Lower leg skin (tissue), 3 donors: ENCODE data around the gene PREX1.

ENCODE experiments used
- POLR2A ChIP-seq, 2 donors: fragments of 450-650 bp; IDR thresholded peaks; one replicate each; pipeline ENCODE4 v1.6.1; 2016 to 2017; ENCODE audit warnings: antibody characterized with exemption in 2 of 2, mild to moderate bottlenecking in 1 of 2, moderate library complexity in 1 of 2
- TF ChIP-seq, protein P1 (sequence below), 3 donors: fragments of 450-650 bp; IDR thresholded peaks; one replicate each; pipeline ENCODE4 v1.5.1; 2016; ENCODE audit warnings: antibody characterized with exemption in 3 of 3, mild to moderate bottlenecking in 3 of 3, moderate library complexity in 2 of 3

DNA sequence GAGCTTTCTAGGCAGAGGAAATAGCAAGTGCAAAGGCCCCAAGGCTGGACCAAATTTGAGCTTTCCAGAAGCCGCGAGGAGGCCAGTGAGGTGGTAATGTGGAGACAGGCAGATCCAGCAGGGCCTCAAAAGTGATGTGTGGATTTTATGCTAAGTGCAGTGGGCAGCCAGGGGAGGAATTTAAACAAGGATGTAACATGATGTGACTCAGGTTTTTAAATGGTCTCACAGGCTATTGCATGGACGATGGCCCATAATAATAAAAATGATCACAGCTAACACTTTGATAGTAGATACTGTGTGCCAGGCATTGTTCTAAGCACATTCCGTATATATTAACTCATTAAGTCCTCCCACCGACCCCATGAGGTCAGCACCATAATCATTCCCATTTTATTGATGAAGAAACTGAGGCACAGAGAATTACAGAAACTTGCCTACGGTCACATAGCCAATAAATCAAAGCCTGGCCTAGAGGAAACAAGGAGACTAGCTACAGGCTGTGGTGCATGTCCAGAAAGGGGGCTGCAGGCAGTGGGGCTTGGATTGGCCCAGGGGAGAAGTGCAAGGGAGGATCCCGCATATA is 18.0 kb upstream of the PREX1 start:
- TF ChIP-seq, protein P1, sequence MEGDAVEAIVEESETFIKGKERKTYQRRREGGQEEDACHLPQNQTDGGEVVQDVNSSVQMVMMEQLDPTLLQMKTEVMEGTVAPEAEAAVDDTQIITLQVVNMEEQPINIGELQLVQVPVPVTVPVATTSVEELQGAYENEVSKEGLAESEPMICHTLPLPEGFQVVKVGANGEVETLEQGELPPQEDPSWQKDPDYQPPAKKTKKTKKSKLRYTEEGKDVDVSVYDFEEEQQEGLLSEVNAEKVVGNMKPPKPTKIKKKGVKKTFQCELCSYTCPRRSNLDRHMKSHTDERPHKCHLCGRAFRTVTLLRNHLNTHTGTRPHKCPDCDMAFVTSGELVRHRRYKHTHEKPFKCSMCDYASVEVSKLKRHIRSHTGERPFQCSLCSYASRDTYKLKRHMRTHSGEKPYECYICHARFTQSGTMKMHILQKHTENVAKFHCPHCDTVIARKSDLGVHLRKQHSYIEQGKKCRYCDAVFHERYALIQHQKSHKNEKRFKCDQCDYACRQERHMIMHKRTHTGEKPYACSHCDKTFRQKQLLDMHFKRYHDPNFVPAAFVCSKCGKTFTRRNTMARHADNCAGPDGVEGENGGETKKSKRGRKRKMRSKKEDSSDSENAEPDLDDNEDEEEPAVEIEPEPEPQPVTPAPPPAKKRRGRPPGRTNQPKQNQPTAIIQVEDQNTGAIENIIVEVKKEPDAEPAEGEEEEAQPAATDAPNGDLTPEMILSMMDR (IDR thresholded peaks at IDR 0.05) = no peak
- TF ChIP-seq POLR2A (IDR thresholded peaks at IDR 0.05) = no peak
